IPS DF 6.9 (cell line): Measurements from ENCODE around the gene GNAT3.

Experiments
- DNase-seq: peaks from one replicate; pipeline ENCODE4 v3.0.0-alpha.2; 2013; ENCODE audit warnings: low read depth, low spot score
- H3K27ac ChIP-seq: one replicate; pipeline ENCODE4 v1.5.1; 2013; ENCODE audit warnings: low read length, control low read depth
- H3K27me3 ChIP-seq: 2 replicates; pipeline ENCODE4 v1.6.1; 2013; ENCODE audit warnings: mild to moderate bottlenecking, low read length; ENCODE audit not compliant: control insufficient read depth, insufficient read depth
- H3K36me3 ChIP-seq: 2 replicates; pipeline ENCODE4 v1.6.1; 2013; ENCODE audit warnings: low read length; ENCODE audit not compliant: control insufficient read depth, insufficient read depth
- H3K4me1 ChIP-seq: 2 replicates; pipeline ENCODE4 v1.6.1; 2013; ENCODE audit warnings: low read length; ENCODE audit not compliant: control insufficient read depth, insufficient read depth
- H3K4me3 ChIP-seq: 2 replicates; pipeline ENCODE4 v1.5.1; 2013; ENCODE audit warnings: mild to moderate bottlenecking, low read length
- H3K9me3 ChIP-seq: 2 replicates; pipeline ENCODE4 v1.6.1; 2013; ENCODE audit warnings: low read length, inconsistent platforms; ENCODE audit not compliant: control insufficient read depth, insufficient read depth
- WGBS: extraction: QIAGEN DNeasy Blood & Tissue Kit; methylation state at CpG from one replicate; pipeline ENCODE4 v1.1.7; 2013; ENCODE audit warnings: mixed read lengths, missing lambda C conversion rate; ENCODE audit not compliant: insufficient read length, insufficient coverage; 5-methylcytosine and 5-hydroxymethylcytosine counted together

GNAT3 gene

GRCh38 chr7:80505900-80506500 is 5.9 kb downstream of the GNAT3 start:
- Histone ChIP-seq H3K36me3 (no peaks in the 10 kb centered on the region), H3K4me3 (no peak overlapping the region), H3K27ac (no peak overlapping the region), H3K4me1 (no peaks in the 10 kb centered on the region), H3K27me3 (no peaks in the 10 kb centered on the region), H3K9me3 (no peaks in the 10 kb centered on the region)
- WGBS: no CpG with 5 or more reads among the region's 7 CpGs
- no peak for DNase-seq

GRCh38 chr7:80500325-80500724 is 11.5 kb downstream of the GNAT3 start:
- no peak overlapping the region for H3K27ac ChIP-seq
- H3K36me3 ChIP-seq: no peaks in the 10 kb centered on the region
- no peaks in the 10 kb centered on the region for H3K9me3 ChIP-seq
- no peaks in the 10 kb centered on the region for H3K27me3 ChIP-seq
- no peak overlapping the region for H3K4me3 ChIP-seq
- DNase-seq: no peak
- H3K4me1 ChIP-seq: no peaks in the 10 kb centered on the region
- WGBS: no CpG with 5 or more reads among the region's 1 CpG

- no peaks in the 10 kb centered on the region for H3K27me3 ChIP-seq
- no CpG with 5 or more reads among the region's 1 CpG for WGBS
- no peaks in the 10 kb centered on the region for H3K4me1 ChIP-seq
- no peaks in the 10 kb centered on the region for H3K9me3 ChIP-seq
- DNase-seq: peak; percentile 13
- no peaks in the 10 kb centered on the region for H3K36me3 ChIP-seq
- no peak overlapping the region for H3K4me3 ChIP-seq
- no peak overlapping the region for H3K27ac ChIP-seq
Observed at GRCh38 chr7:80499350-80499953, 12.4 kb downstream of the GNAT3 start.

DNA sequence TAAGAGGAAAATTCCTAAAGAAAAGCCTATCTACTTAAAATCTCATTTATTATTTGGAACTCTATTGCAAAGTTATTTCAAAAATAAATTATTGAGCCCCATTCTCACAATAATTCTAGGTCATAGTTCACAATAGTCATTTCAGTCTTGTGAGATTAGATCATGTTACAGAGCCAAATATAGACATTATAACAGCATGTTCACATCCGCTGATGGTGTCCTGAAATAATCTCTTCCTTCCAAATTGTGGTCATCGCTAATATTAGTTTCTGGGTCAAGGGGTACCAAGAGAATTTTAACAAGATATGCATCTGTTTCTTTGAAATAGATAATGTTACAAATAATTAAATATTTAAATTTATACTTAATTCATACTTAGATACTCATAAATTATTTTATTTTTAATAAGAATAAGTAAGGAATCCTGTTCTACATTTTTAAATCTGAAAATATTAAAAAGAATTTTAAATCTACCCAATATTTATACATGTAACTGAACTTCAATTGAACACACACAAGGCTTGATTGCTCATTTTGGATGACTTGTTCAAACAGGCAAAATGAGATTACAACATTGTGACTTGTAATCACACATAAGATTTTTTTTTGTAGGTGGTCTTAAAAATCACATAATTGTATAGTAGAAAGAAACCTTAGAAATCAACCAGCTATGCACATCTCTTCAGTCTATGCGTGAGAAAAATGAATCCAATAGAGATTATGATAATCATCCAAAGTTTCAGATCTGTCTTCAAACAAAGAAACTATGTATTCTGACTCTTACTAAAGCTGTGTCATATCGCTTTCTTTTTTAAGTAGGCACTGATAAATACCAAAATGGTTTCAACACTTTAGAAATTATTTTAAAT is 13.1 kb downstream of the GNAT3 start:
- H3K4me1 ChIP-seq: no peaks in the 10 kb centered on the region
- WGBS: no CpG with 5 or more reads among the region's 4 CpGs
- no peaks in the 10 kb centered on the region for H3K36me3 ChIP-seq
- no peak overlapping the region for H3K27ac ChIP-seq
- no peaks in the 10 kb centered on the region for H3K27me3 ChIP-seq
- DNase-seq: no peak
- no peaks in the 10 kb centered on the region for H3K9me3 ChIP-seq
- no peak overlapping the region for H3K4me3 ChIP-seq

DNA sequence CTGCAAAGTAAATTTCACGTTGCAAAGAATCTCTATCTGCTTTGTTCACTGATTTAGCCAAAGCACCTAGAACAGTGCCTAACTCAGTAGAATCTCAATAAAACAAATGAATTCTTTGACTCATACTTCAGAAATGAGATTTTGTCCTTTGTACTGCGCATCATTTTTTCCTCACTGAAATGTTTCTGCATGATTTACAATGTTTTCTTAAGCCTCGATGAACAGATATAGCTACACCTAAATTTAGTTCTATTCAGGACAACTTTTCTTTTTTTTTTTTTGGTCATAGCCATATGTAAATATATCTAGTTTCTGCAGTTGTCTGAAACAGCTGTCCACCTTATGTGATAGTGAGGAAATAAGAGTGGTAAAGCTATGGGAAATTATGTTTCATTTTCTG is 15.3 kb downstream of the GNAT3 start:
- no peak for DNase-seq
- Histone ChIP-seq H3K27ac (no peak overlapping the region), H3K36me3 (no peaks in the 10 kb centered on the region), H3K4me1 (no peaks in the 10 kb centered on the region), H3K4me3 (no peak overlapping the region), H3K9me3 (no peaks in the 10 kb centered on the region), H3K27me3 (no peaks in the 10 kb centered on the region)
- WGBS: no CpG with 5 or more reads among the region's 3 CpGs

GRCh38 chr7:80493121-80493849 is 18.6 kb downstream of the GNAT3 start:
- Histone ChIP-seq H3K27ac (no peak overlapping the region), H3K4me1 (no peaks in the 10 kb centered on the region), H3K27me3 (no peaks in the 10 kb centered on the region), H3K9me3 (no peaks in the 10 kb centered on the region), H3K4me3 (no peak overlapping the region), H3K36me3 (no peaks in the 10 kb centered on the region)
- DNase-seq: no peak
- no CpG with 5 or more reads among the region's 1 CpG for WGBS

- WGBS: 100% methylated on average over 2 of the region's 4 CpGs
- H3K36me3 ChIP-seq: no peaks in the 10 kb centered on the region
Observed at GRCh38 chr7:80491462-80491861, 20.4 kb downstream of the GNAT3 start.

GRCh38 chr7:80488851-80489370 is 23.0 kb downstream of the GNAT3 start:
- whole genome bisulfite sequencing: no CpG with 5 or more reads among the region's 5 CpGs
- H3K9me3 ChIP-seq: no peaks in the 10 kb centered on the region
- DNase-seq: no peak
- H3K4me1 ChIP-seq: no peaks in the 10 kb centered on the region; the same call in 1 of the 2 replicates
- no peaks in the 10 kb centered on the region for H3K27me3 ChIP-seq
- no peaks in the 10 kb centered on the region for H3K36me3 ChIP-seq
- no peak overlapping the region for H3K4me3 ChIP-seq
- no peak overlapping the region for H3K27ac ChIP-seq

More at GRCh38 chr7:80491462-80491861, 20.4 kb downstream of the GNAT3 start:
- Histone ChIP-seq H3K4me3 (no peak overlapping the region), H3K27me3 (no peaks in the 10 kb centered on the region), H3K27ac (no peak overlapping the region), H3K4me1 (no peaks in the 10 kb centered on the region; the same call in 1 of the 2 replicates), H3K9me3 (no peaks in the 10 kb centered on the region)
- no peak for DNase-seq

DNA sequence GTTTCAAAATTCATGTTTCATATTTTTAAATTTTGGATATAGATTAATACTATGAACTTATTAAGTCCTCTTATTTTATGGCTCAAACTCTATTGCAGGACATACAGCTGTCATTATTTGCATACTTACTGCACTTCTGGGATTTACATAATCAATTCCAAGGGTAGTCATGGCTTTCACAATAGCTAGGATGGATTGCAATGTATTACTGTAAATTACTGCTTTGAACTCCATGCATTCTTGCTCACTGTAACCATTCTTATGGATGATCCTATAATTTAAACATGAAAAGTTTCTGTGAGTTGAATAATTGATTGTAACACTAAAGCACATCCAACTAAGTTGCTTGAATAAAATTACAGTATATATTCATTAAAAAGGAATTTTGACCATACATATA is 23.5 kb downstream of the GNAT3 start:
- DNase-seq: no peak
- no peak overlapping the region for H3K27ac ChIP-seq
- no peaks in the 10 kb centered on the region for H3K36me3 ChIP-seq
- no peaks in the 10 kb centered on the region for H3K9me3 ChIP-seq
- no peak overlapping the region for H3K4me3 ChIP-seq
- no peaks in the 10 kb centered on the region; the same call in 1 of the 2 replicates for H3K4me1 ChIP-seq
- H3K27me3 ChIP-seq: no peaks in the 10 kb centered on the region

- Histone ChIP-seq H3K27ac (no peak overlapping the region), H3K9me3 (no peaks in the 10 kb centered on the region), H3K4me3 (no peak overlapping the region), H3K4me1 (no peaks in the 10 kb centered on the region; the same call in 1 of the 2 replicates), H3K27me3 (no peaks in the 10 kb centered on the region), H3K36me3 (no peaks in the 10 kb centered on the region)
- DNase-seq: no peak
Observed at GRCh38 chr7:80485721-80486120, 26.1 kb downstream of the GNAT3 start.
